GM21529 (cell line): Measurements from ENCODE around the gene THEMIS.
"Not testable (repeated sequence)": the region's sequence is repeated elsewhere in the genome, so short reads cannot be mapped to it uniquely, and the experiment has no call there.

Source experiments
- ATAC-seq: cut with Tn5 transposase; IDR thresholded peaks from one replicate; pipeline ENCODE4 v1.9.1; 2021; ENCODE audit not compliant: unreplicated experiment

The THEMIS gene

GRCh38 chr6:127732927-127733326 lies 167.9 kb downstream of the THEMIS start:
- no peak for ATAC-seq

DNA sequence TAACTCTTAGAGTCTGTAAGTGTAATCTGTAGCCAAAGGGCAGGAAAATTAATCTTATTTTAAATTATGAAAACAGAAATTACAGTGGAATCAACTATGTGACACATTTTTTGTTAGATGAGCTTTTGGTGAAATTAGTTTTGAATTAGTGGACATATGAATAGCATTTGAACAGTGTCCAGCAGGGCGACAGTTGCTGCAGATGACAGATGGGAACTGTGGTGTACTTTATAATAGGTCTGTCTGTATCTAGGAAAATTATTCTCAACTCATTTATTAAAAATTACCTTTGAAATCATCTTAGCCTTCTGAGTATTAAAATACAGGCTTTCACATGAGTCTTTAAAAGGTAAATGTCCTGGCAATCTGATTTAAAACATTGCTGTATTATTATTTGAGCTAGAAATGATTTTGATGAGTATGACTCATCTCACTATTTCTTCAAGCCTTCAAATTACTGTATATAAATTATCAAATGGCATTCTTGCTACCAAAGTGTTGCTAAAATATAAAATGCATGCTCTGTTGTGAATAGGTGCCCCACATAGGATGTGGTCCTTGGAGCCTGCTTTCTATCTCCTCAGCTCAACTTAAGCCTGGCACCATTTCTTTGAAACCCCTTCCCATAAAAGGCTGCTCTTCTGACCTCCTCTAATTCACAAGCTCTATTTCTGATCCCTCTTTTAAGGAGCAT lies 173.5 kb downstream of the THEMIS start:
- no peak for ATAC-seq

DNA sequence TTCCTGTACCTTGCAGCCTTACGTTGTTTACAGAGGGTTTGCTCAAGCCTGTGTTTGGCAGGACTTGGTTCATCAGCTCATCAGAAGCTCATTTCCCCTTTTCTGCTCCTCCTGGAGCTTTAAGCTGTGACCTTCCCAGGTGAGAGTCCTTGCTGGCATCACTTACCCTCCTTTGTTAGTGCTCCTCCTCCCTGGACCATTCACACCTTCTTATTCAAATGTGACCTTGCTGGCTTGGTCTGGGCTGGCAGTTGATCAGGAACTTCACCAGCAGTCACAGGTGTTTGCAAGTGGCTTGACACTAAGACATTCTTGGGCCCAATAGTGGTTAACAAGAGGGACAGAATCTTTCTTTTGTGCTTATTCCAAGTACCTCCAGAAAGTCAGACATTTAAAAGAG lies 175.0 kb downstream of the THEMIS start:
- ATAC-seq = no peak

DNA sequence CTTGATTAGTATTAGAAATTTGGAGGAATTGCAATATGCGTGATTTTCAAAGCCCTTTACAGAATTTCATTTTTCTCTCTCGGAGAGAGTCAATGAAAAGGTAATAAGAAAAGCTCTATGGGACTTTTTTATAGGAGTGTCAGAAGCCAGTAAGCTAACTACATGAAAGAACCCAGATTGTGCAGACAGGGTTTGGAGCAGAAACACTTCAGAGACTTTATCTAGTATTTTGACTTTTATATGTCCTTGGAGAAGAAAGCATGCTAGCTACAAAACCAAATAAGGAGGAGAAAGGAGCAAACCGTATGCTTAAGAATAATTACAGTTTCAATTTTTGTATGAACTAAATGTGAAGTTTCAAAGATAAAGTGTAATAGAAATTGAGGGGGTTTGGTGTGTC lies 182.2 kb downstream of the THEMIS start:
- ATAC-seq = no peak

DNA sequence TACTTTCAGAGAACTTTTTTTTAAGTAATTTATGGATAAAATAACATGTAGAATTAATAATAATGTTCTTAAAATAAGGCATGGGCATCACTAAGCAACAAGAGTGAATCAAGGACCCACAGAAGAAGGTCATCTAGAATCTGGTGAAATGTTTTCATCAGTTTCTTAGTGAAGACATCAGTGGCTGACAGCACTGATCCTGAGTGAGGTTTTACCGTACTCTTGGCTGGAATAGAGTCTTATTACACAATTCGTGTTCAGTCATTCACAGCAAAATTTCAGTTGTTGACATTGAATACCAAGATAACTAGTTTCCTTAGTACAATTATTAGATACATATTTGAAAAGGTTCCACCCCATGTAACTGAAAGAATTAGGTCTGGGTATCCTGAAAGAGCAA lies 183.5 kb downstream of the THEMIS start:
- no peak for ATAC-seq

- ATAC-seq = no peak
These were observed 184.4 kb downstream of the THEMIS start for GRCh38 chr6:127716465-127716864.

DNA sequence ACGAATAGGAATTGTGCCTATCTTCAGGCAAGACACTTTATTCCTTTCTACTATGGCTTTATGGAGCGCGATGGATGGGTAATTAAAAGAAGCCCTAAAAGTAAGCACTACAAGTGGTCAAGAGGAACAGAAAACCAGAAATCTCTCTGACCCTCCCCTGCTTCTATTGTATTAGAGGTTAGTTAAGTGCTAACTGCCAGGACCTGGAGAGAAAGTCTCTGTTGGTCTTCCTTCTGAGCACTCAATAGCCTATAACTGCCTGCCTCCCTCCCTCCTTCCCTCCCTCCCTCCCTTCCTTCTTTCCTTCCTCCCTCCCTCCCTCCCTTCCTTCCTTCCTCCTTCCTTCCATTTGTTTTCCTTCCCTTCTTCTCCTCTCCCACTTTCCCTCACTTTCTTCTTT lies 190.2 kb downstream of the THEMIS start:
- no peak for ATAC-seq

- no peak for ATAC-seq
These were observed 194.6 kb downstream of the THEMIS start for GRCh38 chr6:127706216-127706615.

- ATAC-seq = no peak
These were observed 205.8 kb downstream of the THEMIS start for GRCh38 chr6:127695108-127695507.

DNA sequence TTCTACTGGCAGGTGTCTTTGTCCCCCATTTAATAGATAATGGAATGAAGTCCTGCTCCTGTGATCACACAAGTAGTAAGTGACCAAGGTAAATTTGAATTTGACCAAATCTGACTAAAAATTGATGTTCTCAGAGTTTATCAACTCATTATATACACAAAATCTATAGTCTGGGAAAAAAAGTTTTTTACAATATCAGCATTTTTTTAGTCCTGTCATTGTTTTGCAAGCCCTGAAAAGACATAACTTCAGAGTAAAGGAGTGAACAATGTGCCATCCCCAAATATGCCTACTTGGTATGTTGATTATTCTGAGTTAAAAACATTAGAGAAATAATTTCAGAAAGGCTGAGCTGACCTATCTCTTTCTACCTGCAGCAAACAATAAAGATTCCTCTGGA lies 209.7 kb downstream of the THEMIS start:
- no peak for ATAC-seq

- ATAC-seq = no peak
These were observed 210.3 kb downstream of the THEMIS start for GRCh38 chr6:127690588-127690987.

DNA sequence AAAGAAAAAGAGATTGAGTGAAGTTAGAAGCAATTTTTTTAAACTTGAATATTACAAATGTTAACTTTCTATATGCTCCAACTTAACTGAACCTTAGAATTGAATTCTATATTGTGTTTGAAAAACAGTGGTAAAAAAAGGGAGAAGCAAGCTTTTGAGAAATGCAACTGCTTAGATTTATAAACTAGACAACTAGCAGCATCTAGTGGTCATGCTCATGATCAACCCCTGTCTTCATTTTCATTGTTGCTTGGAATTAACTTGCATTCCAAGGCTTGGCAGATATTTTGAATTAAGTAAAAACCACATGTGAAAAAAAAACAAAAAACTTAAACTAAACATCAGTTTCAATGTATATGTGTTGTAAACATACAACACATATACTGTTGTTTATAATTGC lies 210.8 kb downstream of the THEMIS start:
- ATAC-seq = no peak

- ATAC-seq = not testable (repeated sequence)
These were observed 213.4 kb downstream of the THEMIS start for GRCh38 chr6:127687490-127687889.

DNA sequence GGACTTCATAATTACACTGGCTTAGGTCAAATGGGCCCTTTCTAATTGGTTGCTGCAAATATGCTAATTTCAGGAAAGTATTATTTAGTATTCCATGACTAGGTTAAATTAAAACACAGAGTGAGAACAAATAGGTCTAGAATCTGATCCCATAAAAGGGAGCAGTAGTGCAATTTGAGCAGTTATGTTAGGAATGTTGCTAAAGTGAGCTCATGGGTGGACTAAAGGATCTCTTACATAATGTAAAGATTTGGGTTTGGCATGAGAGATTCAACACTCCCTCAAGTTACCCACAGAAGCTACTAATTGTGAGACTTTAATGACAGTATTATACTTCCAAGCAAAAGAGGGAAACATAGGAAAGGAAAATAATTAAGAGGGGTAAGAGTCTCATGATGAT lies 214.8 kb downstream of the THEMIS start:
- no peak for ATAC-seq

GRCh38 chr6:127684501-127684900 lies 216.4 kb downstream of the THEMIS start:
- no peak for ATAC-seq
